SK-N-SH treated with all-trans-retinoic acid at 6 μM for 48 hours (cell line): ENCODE results near the gene RRP12.

ENCODE experiments used
- CREB5 ChIP-seq: fragments of 250-450 bp; sonication (Bioruptor Pico); IDR thresholded peaks from 2 replicates; pipeline ENCODE4 v1.5.1; 2020; ENCODE audit warnings: low read depth, mild to moderate bottlenecking, moderate library complexity
- CSDC2 ChIP-seq: fragments of 250-450 bp; sonication (Bioruptor Pico); IDR thresholded peaks from 2 replicates; pipeline ENCODE4 v1.5.0; 2020; ENCODE audit warnings: mild to moderate bottlenecking, moderate library complexity
- GLIS3 ChIP-seq: fragments of 250-450 bp; sonication (Bioruptor Pico); IDR thresholded peaks from 2 replicates; pipeline ENCODE4 v1.5.0; 2020; ENCODE audit warnings: mild to moderate bottlenecking, moderate library complexity
- OSR1 ChIP-seq: fragments of 250-450 bp; sonication (Bioruptor Pico); IDR thresholded peaks from 2 replicates; pipeline ENCODE4 v1.8.0; 2022; ENCODE audit warnings: moderate library complexity, mild to moderate bottlenecking, inconsistent platforms
- PATZ1 ChIP-seq: fragments of 250-450 bp; sonication (Bioruptor Pico); IDR thresholded peaks from 2 replicates; pipeline ENCODE4 v1.8.0; 2020; ENCODE audit warnings: mild to moderate bottlenecking, moderate library complexity, borderline replicate concordance
- PPARA ChIP-seq: fragments of 250-450 bp; sonication (Bioruptor Pico); IDR thresholded peaks from 2 replicates; pipeline ENCODE4 v1.5.0; 2020; ENCODE audit warnings: mild to moderate bottlenecking, borderline replicate concordance
- TCF4 ChIP-seq: fragments of 250-450 bp; sonication (Bioruptor Pico); IDR thresholded peaks from 2 replicates; pipeline ENCODE4 v1.8.0; 2021; ENCODE audit warnings: mild to moderate bottlenecking, moderate library complexity, borderline replicate concordance
- TSHZ2 ChIP-seq: fragments of 250-450 bp; sonication (Bioruptor Pico); IDR thresholded peaks from 2 replicates; pipeline ENCODE4 v1.5.0; 2020; ENCODE audit warnings: mild to moderate bottlenecking, moderate library complexity
- ZFP3 ChIP-seq: fragments of 250-450 bp; sonication (Bioruptor Pico); IDR thresholded peaks from 2 replicates; pipeline ENCODE4 v1.5.0; 2020; ENCODE audit warnings: mild to moderate bottlenecking, moderate library complexity
- ZFP30 ChIP-seq: fragments of 450-650 bp; formaldehyde crosslinking; IDR thresholded peaks from 2 replicates; pipeline ENCODE4 v1.5.0; 2022; ENCODE audit warnings: mild to moderate bottlenecking, moderate library complexity
- ZNF8 ChIP-seq: fragments of 450-650 bp; formaldehyde crosslinking; IDR thresholded peaks from 2 replicates; pipeline ENCODE4 v1.5.0; 2020; ENCODE audit warnings: mild to moderate bottlenecking, moderate library complexity
- TF ChIP-seq, protein P1 (sequence below): fragments of 250-450 bp; sonication (Bioruptor Pico); IDR thresholded peaks from 2 replicates; pipeline ENCODE4 v1.5.1; 2021; ENCODE audit warnings: mild to moderate bottlenecking, moderate library complexity

DNA sequence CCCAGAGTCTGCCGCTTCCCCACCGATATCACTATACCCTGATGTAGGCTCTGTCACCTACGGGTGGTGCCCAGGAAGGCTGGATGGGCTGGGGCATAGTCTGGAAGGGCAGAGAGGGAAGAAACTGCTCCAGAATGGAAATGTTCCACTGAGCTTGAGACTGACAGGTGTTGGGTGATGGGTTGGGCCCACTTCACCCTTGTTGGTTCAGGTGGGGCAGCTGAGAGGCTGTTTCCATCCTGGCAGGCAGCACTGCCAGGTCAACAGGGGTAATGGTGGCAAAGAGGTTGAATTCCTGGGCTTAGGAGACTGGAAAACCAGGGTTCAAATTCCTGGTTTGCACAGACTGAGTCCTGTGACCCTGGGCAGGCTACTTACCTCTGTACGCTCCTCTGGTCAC is 38.1 kb downstream of the RRP12 start:
- TF ChIP-seq PATZ1 (CRISPR knock-in tag) (no peak), ZFP3 (CRISPR knock-in tag) (no peak), TSHZ2 (CRISPR knock-in tag) (no peak), CREB5 (no peak), GLIS3 (CRISPR knock-in tag) (no peak), ZFP30 (CRISPR knock-in tag) (no peak), CSDC2 (CRISPR knock-in tag) (no peak), TCF4 (CRISPR knock-in tag) (no peak), ZNF8 (CRISPR knock-in tag) (no peak), PPARA (CRISPR knock-in tag) (no peak), OSR1 (no peak)
- TF ChIP-seq, protein P1, sequence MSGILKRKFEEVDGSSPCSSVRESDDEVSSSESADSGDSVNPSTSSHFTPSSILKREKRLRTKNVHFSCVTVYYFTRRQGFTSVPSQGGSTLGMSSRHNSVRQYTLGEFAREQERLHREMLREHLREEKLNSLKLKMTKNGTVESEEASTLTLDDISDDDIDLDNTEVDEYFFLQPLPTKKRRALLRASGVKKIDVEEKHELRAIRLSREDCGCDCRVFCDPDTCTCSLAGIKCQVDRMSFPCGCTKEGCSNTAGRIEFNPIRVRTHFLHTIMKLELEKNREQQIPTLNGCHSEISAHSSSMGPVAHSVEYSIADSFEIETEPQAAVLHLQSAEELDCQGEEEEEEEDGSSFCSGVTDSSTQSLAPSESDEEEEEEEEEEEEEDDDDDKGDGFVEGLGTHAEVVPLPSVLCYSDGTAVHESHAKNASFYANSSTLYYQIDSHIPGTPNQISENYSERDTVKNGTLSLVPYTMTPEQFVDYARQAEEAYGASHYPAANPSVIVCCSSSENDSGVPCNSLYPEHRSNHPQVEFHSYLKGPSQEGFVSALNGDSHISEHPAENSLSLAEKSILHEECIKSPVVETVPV = no peak
